ENCODE measurements around the gene SHANK3.

DNA sequence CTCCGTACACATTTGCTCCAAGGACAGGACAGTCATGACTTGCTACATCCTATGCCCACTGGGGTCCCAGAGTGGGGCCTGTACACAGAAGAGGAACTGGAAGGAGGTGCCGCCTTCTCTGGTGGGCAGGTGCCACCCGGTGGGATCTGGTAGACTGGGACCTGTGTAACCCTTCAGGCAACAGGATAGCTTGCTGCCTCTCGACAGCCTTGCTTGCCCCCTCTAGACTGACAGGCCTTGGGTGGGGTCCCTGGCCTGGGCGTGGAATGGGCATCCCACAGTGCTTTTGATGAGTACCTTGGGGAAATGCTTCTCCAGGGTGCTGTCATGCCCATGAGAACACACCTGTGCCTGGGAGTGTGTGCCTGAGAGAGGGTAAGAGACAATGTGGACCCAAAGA is 15.8 kb downstream of the SHANK3 start:
- TF ChIP-seq, protein P1, sequence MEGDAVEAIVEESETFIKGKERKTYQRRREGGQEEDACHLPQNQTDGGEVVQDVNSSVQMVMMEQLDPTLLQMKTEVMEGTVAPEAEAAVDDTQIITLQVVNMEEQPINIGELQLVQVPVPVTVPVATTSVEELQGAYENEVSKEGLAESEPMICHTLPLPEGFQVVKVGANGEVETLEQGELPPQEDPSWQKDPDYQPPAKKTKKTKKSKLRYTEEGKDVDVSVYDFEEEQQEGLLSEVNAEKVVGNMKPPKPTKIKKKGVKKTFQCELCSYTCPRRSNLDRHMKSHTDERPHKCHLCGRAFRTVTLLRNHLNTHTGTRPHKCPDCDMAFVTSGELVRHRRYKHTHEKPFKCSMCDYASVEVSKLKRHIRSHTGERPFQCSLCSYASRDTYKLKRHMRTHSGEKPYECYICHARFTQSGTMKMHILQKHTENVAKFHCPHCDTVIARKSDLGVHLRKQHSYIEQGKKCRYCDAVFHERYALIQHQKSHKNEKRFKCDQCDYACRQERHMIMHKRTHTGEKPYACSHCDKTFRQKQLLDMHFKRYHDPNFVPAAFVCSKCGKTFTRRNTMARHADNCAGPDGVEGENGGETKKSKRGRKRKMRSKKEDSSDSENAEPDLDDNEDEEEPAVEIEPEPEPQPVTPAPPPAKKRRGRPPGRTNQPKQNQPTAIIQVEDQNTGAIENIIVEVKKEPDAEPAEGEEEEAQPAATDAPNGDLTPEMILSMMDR (IDR thresholded peaks at IDR 0.05; ENCODE audit: low read depth, low read length, missing input control) = no peak
- TF ChIP-seq TAF1 (conservative IDR thresholded peaks at IDR 0.05) (no peak), GABPA (IDR thresholded peaks at IDR 0.05 in 1 of 2, conservative IDR thresholded peaks at IDR 0.05 in 1 of 2) (no peak)
- TF ChIP-seq, protein P2, sequence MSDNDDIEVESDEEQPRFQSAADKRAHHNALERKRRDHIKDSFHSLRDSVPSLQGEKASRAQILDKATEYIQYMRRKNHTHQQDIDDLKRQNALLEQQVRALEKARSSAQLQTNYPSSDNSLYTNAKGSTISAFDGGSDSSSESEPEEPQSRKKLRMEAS (IDR thresholded peaks at IDR 0.05) = no peak

Measured in liver (tissue), 3 donors.